A549 (cell line): Measurements from ENCODE around the gene RNF167. TPM values are rescaled to one million over a fixed set of nuclear protein-coding genes. Genes with fewer than 3 reads are reported as not detected.

Experiments used
- ATAC-seq, 2 experiments: fragments of 200-7000 bp in 1 of 2; fragments of >200 bp in 1 of 2; cut with Nextera tagmentation in 1 of 2; cut with Tn5 transposase in 1 of 2; 3 replicates each; pipeline versions ENCODE4 v1.8.0 to v1.9.1; 2018 to 2020; ENCODE audit warnings: mild to moderate bottlenecking in 1 of 2, moderate library complexity in 1 of 2
- CTCF ChIA-PET: fragments of 300-600 bp; sonication (Branson Sonifier 250); formaldehyde crosslinking; extraction: SDS; loops from one replicate; lab custom pipeline; 2021; ENCODE audit warnings: antibody characterized with exemption, inconsistent platforms; lab: Yijun Ruan, JAX
- POLR2A ChIA-PET: fragments of 350-600 bp; formaldehyde crosslinking; extraction: SDS; loops from one replicate; lab custom pipeline; 2021; ENCODE audit warnings: antibody characterized with exemption, inconsistent platforms; lab: Yijun Ruan, JAX
- DNase-seq, 2 experiments: peaks; one replicate each; pipeline versions ENCODE4 v3.0.0 to v3.0.0-alpha.2; 2011 to 2016; ENCODE audit warnings: low read depth in 1 of 2, low spot score in 1 of 2
- FAIRE-seq: peaks from 2 replicates; lab custom pipeline; 2011; peaks lifted over from hg19 to GRCh38; lab: Jason Lieb, UNC
- H3K27ac ChIP-seq, 2 experiments: fragments of >200 bp; sonication (Bioruptor Twin); formaldehyde crosslinking; 3 replicates each; pipeline ENCODE4 v1.5.1; 2016 to 2017
- H3K4me1 ChIP-seq: fragments of >200 bp; sonication (Bioruptor Twin); formaldehyde crosslinking; 3 replicates; pipeline ENCODE4 v1.6.1; 2016
- H3K4me2 ChIP-seq: fragments of >200 bp; sonication (Bioruptor Twin); formaldehyde crosslinking; 3 replicates; pipeline ENCODE4 v1.6.1; 2016
- H3K4me3 ChIP-seq: fragments of >200 bp; sonication (Bioruptor Twin); formaldehyde crosslinking; 3 replicates; pipeline ENCODE4 v1.5.1; 2016
- H3K9me3 ChIP-seq: fragments of >200 bp; sonication (Bioruptor Twin); formaldehyde crosslinking; 3 replicates; pipeline ENCODE4 v1.6.1; 2016
- CEBPB ChIP-seq, 2 experiments: fragments of >200 bp in 1 of 2; sonication (Bioruptor Twin) in 1 of 2; formaldehyde crosslinking in 1 of 2; IDR thresholded peaks; 2 replicates each; pipeline ENCODE4 v1.6.1; 2012 to 2016
- CHD2 ChIP-seq: fragments of 150-350 bp; IDR thresholded peaks from 2 replicates; pipeline ENCODE4 v1.6.1; 2014; ENCODE audit warnings: low read length; ENCODE audit not compliant: partially characterized antibody
- CHD4 ChIP-seq: fragments of 200-600 bp; sonication (generic); IDR thresholded peaks from 2 replicates; pipeline ENCODE4 v1.6.1; 2016; ENCODE audit warnings: antibody characterized with exemption, mild to moderate bottlenecking, borderline replicate concordance
- FOSB ChIP-seq: fragments of 250-450 bp; sonication (Bioruptor Pico); IDR thresholded peaks from 2 replicates; pipeline ENCODE4 v1.5.0; 2020; ENCODE audit warnings: mild to moderate bottlenecking, moderate library complexity
- FOXS1 ChIP-seq: fragments of 250-450 bp; sonication (Bioruptor Pico); IDR thresholded peaks from 2 replicates; pipeline ENCODE4 v1.5.0; 2020; ENCODE audit warnings: mild to moderate bottlenecking, moderate library complexity
- HEYL ChIP-seq: fragments of 250-450 bp; sonication (Bioruptor Pico); IDR thresholded peaks from 2 replicates; pipeline ENCODE4 v1.8.0; 2021; ENCODE audit warnings: mild to moderate bottlenecking, moderate library complexity
- JUN ChIP-seq, 2 experiments: fragments of >200 bp; sonication (Bioruptor Twin); formaldehyde crosslinking; IDR thresholded peaks; 2 replicates in 1 of 2; 3 replicates in 1 of 2; pipeline ENCODE4 v1.6.1; 2016 to 2017
- KDM1A ChIP-seq: fragments of 200-600 bp; sonication (generic); IDR thresholded peaks from 2 replicates; pipeline ENCODE4 v1.6.1; 2016; ENCODE audit warnings: low read depth, mild to moderate bottlenecking
- MAFK ChIP-seq: fragments of 450-650 bp; IDR thresholded peaks from 2 replicates; pipeline ENCODE4 v1.6.1; 2014; ENCODE audit not compliant: partially characterized antibody
- MAZ ChIP-seq: fragments of 150-350 bp; IDR thresholded peaks from 2 replicates; pipeline ENCODE4 v1.6.1; 2014; ENCODE audit warnings: antibody characterized with exemption, low read depth, low read length, borderline replicate concordance
- NR3C1 ChIP-seq: fragments of >200 bp; sonication (Bioruptor Twin); formaldehyde crosslinking; IDR thresholded peaks from 3 replicates; pipeline ENCODE4 v1.6.1; 2017
- PHF8 ChIP-seq: fragments of 200-600 bp; sonication (generic); IDR thresholded peaks from 2 replicates; pipeline ENCODE4 v1.6.1; 2016; ENCODE audit warnings: low read depth, mild to moderate bottlenecking, antibody characterized with exemption, moderate library complexity, borderline replicate concordance
- POLR2AphosphoS2 ChIP-seq: conservative IDR thresholded peaks from 2 replicates; pipeline ENCODE4 v1.6.1; 2012; ENCODE audit warnings: low read length, improper control_type of control experiment, inconsistent platforms
- TFCP2L1 ChIP-seq: fragments of 250-450 bp; sonication (Bioruptor Pico); IDR thresholded peaks from 2 replicates; pipeline ENCODE4 v1.5.0; 2021; ENCODE audit warnings: mild to moderate bottlenecking
- TP53 ChIP-seq: fragments of 250-450 bp; sonication (Bioruptor Pico); IDR thresholded peaks from 2 replicates; pipeline ENCODE4 v1.5.0; 2021; ENCODE audit warnings: mild to moderate bottlenecking, moderate library complexity
- ZFP36 ChIP-seq: fragments of 450-650 bp; IDR thresholded peaks from 2 replicates; pipeline ENCODE4 v1.6.1; 2014; ENCODE audit warnings: borderline replicate concordance; ENCODE audit not compliant: partially characterized antibody
- WGBS: methylation state at CpG from one replicate; pipeline ENCODE4 v1.1.6; 2017; ENCODE audit errors: missing lambda C conversion rate; 5-methylcytosine and 5-hydroxymethylcytosine counted together
- polyA plus RNA-seq, 4 experiments: library from polyadenylated mRNA; depleted of rRNA in 3 of 4; stranded (reverse); fragments of >200 nt; fragmentation: RNase III in 1 of 4; extraction: RNeasy Plus Mini Kit Qiagen cat#74134 plus additional on column Dnase treatment in 1 of 4; gene quantifications; 2 replicates in 3 of 4; 3 replicates in 1 of 4; pipeline ENCODE4 v1.2.3, GENCODE V29; 2011 to 2017
- TF ChIP-seq, protein P1 (sequence below): fragments of 200-600 bp; sonication (generic); IDR thresholded peaks from 2 replicates; pipeline ENCODE4 v1.6.1; 2016; ENCODE audit warnings: antibody characterized with exemption, mild to moderate bottlenecking, moderate library complexity
- TF ChIP-seq, protein P2 (sequence below): IDR thresholded peaks from 2 replicates; pipeline ENCODE4 v1.6.1; 2012

RNF167 gene
- polyA plus RNA-seq, 2 of the 4 experiments (the other 2 are of a cell fraction) = 86.4 to 98.7 TPM

DNA sequence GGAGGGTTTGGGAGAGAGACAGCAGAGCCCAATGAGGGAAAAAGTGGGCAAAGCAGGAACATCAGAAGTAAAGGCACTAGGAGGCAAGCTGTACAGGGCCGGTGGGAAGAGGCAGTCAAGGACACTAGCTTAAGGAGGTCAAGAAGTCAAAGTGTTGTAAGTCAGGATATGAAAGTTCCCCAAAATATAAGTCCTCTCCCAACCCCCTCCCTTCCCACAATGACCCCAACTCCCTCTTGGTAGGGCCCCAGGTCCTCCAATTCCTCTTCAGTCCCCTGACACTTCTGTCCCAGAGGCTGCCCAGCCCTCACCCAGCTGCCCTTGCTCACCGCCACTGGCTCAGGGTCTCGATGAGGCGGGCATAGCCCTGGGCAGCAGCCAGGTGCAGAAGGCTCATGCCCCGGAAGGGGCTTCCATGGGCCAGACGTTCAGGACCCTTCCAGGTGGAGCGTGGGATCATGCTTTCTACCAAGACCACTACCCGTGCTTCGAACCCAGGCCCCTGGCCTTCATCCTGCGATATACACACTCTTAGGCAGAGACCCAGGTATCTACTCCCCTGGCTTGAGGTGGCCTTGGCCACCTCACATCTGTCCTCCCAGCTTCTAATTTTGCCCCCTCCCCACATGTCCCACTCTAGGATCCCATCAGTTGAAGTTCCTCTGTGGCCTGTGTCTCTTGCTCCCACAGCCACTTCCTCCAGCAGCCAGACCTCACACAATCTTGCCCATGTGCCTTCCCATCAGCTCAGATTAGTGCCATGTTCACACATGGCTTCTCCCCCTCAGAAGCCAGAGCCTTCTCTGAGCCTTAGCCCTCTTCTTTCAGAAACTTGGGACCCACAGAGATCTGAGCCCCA lies 33.4 kb downstream of the RNF167 start:
- H3K9me3 ChIP-seq = no peaks in the 10 kb centered on the region
- peaks cover 14% of the 10 kb centered on the region for H3K4me1 ChIP-seq
- no peak for DNase-seq
- POLR2A ChIA-PET = no interaction called here
- no peak overlapping the region for H3K27ac ChIP-seq
- CTCF ChIA-PET = interaction anchor here (1.0 to 11.2 kb wide), 6 partner anchors 6 to 89 kb away, joined by 3 to 148 read pairs (median 20); partner anchors contain the start of gene CAMTA2
- WGBS = 90% methylated on average over 10 of the region's 10 CpGs
- no peak overlapping the region for H3K4me3 ChIP-seq
- no peak for FAIRE-seq
- TF ChIP-seq PHF8 (no peak), KDM1A (no peak), CHD2 (no peak), POLR2AphosphoS2 (no peak), TP53 (no peak), CEBPB (IDR thresholded peaks at IDR 0.05) (no peak), CHD4 (no peak), FOXS1 (no peak), TFCP2L1 (no peak), ZFP36 (no peak), HEYL (CRISPR knock-in tag) (no peak), JUN (IDR thresholded peaks at IDR 0.05) (no peak), FOSB (CRISPR knock-in tag) (no peak), NR3C1 (no peak), MAFK (no peak), MAZ (no peak)
- TF ChIP-seq, protein P1, sequence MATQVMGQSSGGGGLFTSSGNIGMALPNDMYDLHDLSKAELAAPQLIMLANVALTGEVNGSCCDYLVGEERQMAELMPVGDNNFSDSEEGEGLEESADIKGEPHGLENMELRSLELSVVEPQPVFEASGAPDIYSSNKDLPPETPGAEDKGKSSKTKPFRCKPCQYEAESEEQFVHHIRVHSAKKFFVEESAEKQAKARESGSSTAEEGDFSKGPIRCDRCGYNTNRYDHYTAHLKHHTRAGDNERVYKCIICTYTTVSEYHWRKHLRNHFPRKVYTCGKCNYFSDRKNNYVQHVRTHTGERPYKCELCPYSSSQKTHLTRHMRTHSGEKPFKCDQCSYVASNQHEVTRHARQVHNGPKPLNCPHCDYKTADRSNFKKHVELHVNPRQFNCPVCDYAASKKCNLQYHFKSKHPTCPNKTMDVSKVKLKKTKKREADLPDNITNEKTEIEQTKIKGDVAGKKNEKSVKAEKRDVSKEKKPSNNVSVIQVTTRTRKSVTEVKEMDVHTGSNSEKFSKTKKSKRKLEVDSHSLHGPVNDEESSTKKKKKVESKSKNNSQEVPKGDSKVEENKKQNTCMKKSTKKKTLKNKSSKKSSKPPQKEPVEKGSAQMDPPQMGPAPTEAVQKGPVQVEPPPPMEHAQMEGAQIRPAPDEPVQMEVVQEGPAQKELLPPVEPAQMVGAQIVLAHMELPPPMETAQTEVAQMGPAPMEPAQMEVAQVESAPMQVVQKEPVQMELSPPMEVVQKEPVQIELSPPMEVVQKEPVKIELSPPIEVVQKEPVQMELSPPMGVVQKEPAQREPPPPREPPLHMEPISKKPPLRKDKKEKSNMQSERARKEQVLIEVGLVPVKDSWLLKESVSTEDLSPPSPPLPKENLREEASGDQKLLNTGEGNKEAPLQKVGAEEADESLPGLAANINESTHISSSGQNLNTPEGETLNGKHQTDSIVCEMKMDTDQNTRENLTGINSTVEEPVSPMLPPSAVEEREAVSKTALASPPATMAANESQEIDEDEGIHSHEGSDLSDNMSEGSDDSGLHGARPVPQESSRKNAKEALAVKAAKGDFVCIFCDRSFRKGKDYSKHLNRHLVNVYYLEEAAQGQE = no peak
- TF ChIP-seq, protein P2, sequence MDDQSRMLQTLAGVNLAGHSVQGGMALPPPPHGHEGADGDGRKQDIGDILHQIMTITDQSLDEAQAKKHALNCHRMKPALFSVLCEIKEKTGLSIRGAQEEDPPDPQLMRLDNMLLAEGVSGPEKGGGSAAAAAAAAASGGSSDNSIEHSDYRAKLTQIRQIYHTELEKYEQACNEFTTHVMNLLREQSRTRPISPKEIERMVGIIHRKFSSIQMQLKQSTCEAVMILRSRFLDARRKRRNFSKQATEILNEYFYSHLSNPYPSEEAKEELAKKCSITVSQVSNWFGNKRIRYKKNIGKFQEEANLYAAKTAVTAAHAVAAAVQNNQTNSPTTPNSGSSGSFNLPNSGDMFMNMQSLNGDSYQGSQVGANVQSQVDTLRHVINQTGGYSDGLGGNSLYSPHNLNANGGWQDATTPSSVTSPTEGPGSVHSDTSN = no peak
- TF ChIP-seq, all 56 proteins: peak for 0
- no peak overlapping the region for H3K4me2 ChIP-seq
- no peak for ATAC-seq

DNA sequence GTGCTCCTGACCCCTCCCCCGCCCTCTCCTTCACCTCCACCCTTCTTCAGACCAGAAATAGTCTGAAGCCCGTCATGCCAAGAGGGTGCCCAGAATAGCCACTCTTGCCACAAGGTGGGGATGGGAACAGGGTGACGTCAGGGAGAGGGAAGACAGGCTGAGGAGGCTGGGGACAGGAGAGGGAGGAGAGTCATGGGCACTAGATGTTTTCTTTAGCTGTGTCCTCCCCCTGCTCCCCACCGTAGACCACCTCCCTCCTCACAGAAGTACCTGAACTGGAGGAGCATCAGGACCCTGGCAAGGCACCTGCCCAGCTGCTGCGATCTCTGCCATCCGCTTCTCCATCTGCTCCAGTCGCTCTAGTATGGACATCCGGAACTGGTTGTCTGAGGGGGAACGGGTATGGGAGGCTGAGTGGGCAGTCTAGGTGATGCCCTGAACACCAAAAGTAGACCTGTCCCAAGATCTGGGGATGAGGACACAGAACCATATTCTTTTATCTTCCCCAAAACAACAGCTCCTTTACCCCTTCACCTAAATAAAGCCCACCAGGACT lies 34.1 kb downstream of the RNF167 start:
- H3K9me3 ChIP-seq = no peaks in the 10 kb centered on the region
- ATAC-seq = no peak
- ChIA-PET CTCF (interaction anchor here (1.2 to 11.2 kb wide), 5 partner anchors 9 to 88 kb away, joined by 3 to 148 read pairs (median 7); partner anchors contain the start of gene CAMTA2), POLR2A (no interaction called here)
- WGBS = 93% methylated on average over 8 of the region's 9 CpGs
- peaks cover 7% of the 10 kb centered on the region for H3K4me1 ChIP-seq
- no peak for FAIRE-seq
- H3K4me3 ChIP-seq = no peak overlapping the region
- no peak for DNase-seq
- no peak overlapping the region for H3K27ac ChIP-seq
- no peak overlapping the region for H3K4me2 ChIP-seq
- TF ChIP-seq POLR2AphosphoS2 = no peak
